IMR-90 (cell line): ENCODE data around the gene ACVR1B. TPM values are rescaled to one million over a fixed set of nuclear protein-coding genes. Genes with fewer than 3 reads are reported as not detected.

Experiments used
- ATAC-seq: fragments of 200-7000 bp; cut with Tn5 transposase; 2 replicates; pipeline ENCODE4 v1.9.1; 2020; ENCODE audit warnings: low read depth, mild to moderate bottlenecking, moderate library complexity
- Bru-seq: library from RNA; stranded (reverse); fragments of 400-500 nt; gene quantifications from one replicate; lab custom pipeline; 2021; lab: Mats Ljungman, UMichigan
- BruChase-seq, 2 experiments: library from RNA; stranded (reverse); fragments of 400-500 nt; gene quantifications; one replicate each; lab custom pipeline; 2021; lab: Mats Ljungman, UMichigan
- BruUV-seq: library from RNA; stranded (reverse); fragments of 400-500 nt; replicated peaks from 2 replicates; lab custom pipeline; 2021; lab: Mats Ljungman, UMichigan
- CTCF ChIA-PET: fragments of 300-600 bp; formaldehyde crosslinking; extraction: SDS; loops from one replicate; lab custom pipeline; 2021; ENCODE audit warnings: antibody characterized with exemption; lab: Yijun Ruan, JAX
- POLR2A ChIA-PET: fragments of 300-600 bp; sonication (Branson Sonifier 250); formaldehyde crosslinking; loops from one replicate; lab custom pipeline; 2022; ENCODE audit warnings: antibody characterized with exemption; ENCODE audit not compliant: unreplicated experiment; lab: Charles Lee
- DNase-seq: peaks from one replicate; pipeline ENCODE4 v3.0.0; 2013
- H2AFZ ChIP-seq: replicated peaks from 2 replicates; pipeline ENCODE3; 2013; ENCODE audit warnings: low read length, mild to moderate bottlenecking; ENCODE audit not compliant: poor library complexity
- H2AK5ac ChIP-seq: 2 replicates; pipeline ENCODE4 v1.6.1; 2013; ENCODE audit warnings: low read depth, low read length, inconsistent platforms
- H2AK9ac ChIP-seq: replicated peaks from 2 replicates; pipeline ENCODE3; 2013; ENCODE audit warnings: mild to moderate bottlenecking, low read depth, low read length, moderate library complexity; ENCODE audit not compliant: poor library complexity
- H2BK120ac ChIP-seq: 2 replicates; pipeline ENCODE4 v1.6.1; 2013; ENCODE audit warnings: low read depth, low read length, inconsistent platforms
- H2BK15ac ChIP-seq: 3 replicates; pipeline ENCODE4 v1.6.1; 2013; ENCODE audit warnings: low read depth, low read length, inconsistent platforms
- H2BK20ac ChIP-seq: 2 replicates; pipeline ENCODE4 v1.6.1; 2013; ENCODE audit warnings: low read depth, mild to moderate bottlenecking, inconsistent platforms, low read length, moderate library complexity
- H2BK5ac ChIP-seq: 2 replicates; pipeline ENCODE4 v1.6.1; 2013; ENCODE audit warnings: mild to moderate bottlenecking, low read depth, low read length, inconsistent platforms; ENCODE audit not compliant: poor library complexity, severe bottlenecking
- H3K14ac ChIP-seq: replicated peaks from 2 replicates; pipeline ENCODE4 v1.6.1; 2013; ENCODE audit warnings: low read depth, low read length, inconsistent platforms
- H3K18ac ChIP-seq: 2 replicates; pipeline ENCODE4 v1.6.1; 2013; ENCODE audit warnings: low read depth, low read length, control low read depth
- H3K23ac ChIP-seq: 2 replicates; pipeline ENCODE4 v1.6.1; 2013; ENCODE audit warnings: low read depth, low read length, inconsistent platforms
- H3K27ac ChIP-seq: 2 replicates; pipeline ENCODE4 v1.5.1; 2013; ENCODE audit warnings: mild to moderate bottlenecking, control low read depth, low read length; ENCODE audit not compliant: insufficient read depth
- H3K27me3 ChIP-seq: 2 replicates; pipeline ENCODE4 v1.6.1; 2013; ENCODE audit warnings: low read length; ENCODE audit not compliant: control insufficient read depth, insufficient read depth
- H3K36me3 ChIP-seq: 2 replicates; pipeline ENCODE4 v1.6.1; 2013; ENCODE audit warnings: low read length, mixed read lengths; ENCODE audit not compliant: control insufficient read depth, insufficient read depth
- H3K4ac ChIP-seq: 2 replicates; pipeline ENCODE4 v1.6.1; 2013; ENCODE audit warnings: low read depth, low read length, inconsistent platforms
- H3K4me1 ChIP-seq: 2 replicates; pipeline ENCODE4 v1.6.1; 2013; ENCODE audit warnings: low read length, mixed read lengths; ENCODE audit not compliant: control insufficient read depth, insufficient read depth
- H3K4me2 ChIP-seq: 2 replicates; pipeline ENCODE4 v1.6.1; 2013; ENCODE audit warnings: low read depth, mild to moderate bottlenecking, control low read depth, low read length, moderate library complexity
- H3K4me3 ChIP-seq: 2 replicates; pipeline ENCODE4 v1.5.1; 2013; ENCODE audit warnings: low read depth, mild to moderate bottlenecking, control low read depth, low read length, moderate library complexity; ENCODE audit not compliant: insufficient read depth
- H3K56ac ChIP-seq: 2 replicates; pipeline ENCODE4 v1.6.1; 2013; ENCODE audit warnings: low read length, inconsistent platforms; ENCODE audit not compliant: insufficient read depth; ENCODE audit errors: extremely low read depth
- H3K79me1 ChIP-seq, 2 experiments: 2 replicates each; pipeline ENCODE4 v1.6.1; 2013; ENCODE audit warnings: low read length in 2 of 2, inconsistent platforms in 1 of 2, low read depth in 1 of 2
- H3K9ac ChIP-seq: 2 replicates; pipeline ENCODE4 v1.6.1; 2013; ENCODE audit warnings: low read depth, low read length, control low read depth
- H3K9me1 ChIP-seq: 2 replicates; pipeline ENCODE4 v1.6.1; 2013; ENCODE audit warnings: low read length, inconsistent platforms; ENCODE audit not compliant: insufficient read depth
- H3K9me3 ChIP-seq: 2 replicates; pipeline ENCODE4 v1.6.1; 2013; ENCODE audit warnings: low read length; ENCODE audit not compliant: control insufficient read depth, insufficient read depth
- H4K20me1 ChIP-seq: 2 replicates; pipeline ENCODE4 v1.6.1; 2013; ENCODE audit warnings: low read length, inconsistent platforms; ENCODE audit not compliant: insufficient read depth
- H4K5ac ChIP-seq: 2 replicates; pipeline ENCODE4 v1.6.1; 2013; ENCODE audit warnings: mild to moderate bottlenecking, low read depth, low read length, control low read depth
- H4K8ac ChIP-seq, 2 experiments: 2 replicates each; pipeline ENCODE4 v1.6.1; 2013; ENCODE audit warnings: low read depth in 2 of 2, low read length in 2 of 2, control low read depth in 1 of 2, inconsistent platforms in 1 of 2
- H4K91ac ChIP-seq: 2 replicates; pipeline ENCODE4 v1.6.1; 2013; ENCODE audit warnings: low read depth, low read length, inconsistent platforms; ENCODE audit not compliant: insufficient read depth
- BHLHE40 ChIP-seq: fragments of 150-350 bp; IDR thresholded peaks from 2 replicates; pipeline ENCODE4 v1.6.1; 2016; ENCODE audit warnings: mild to moderate bottlenecking, low read depth, low read length
- CEBPB ChIP-seq: IDR thresholded peaks from 2 replicates; pipeline ENCODE4 v1.6.1; 2012; ENCODE audit warnings: low read depth, low read length, improper control_type of control experiment
- CHD1 ChIP-seq: IDR thresholded peaks from 2 replicates; pipeline ENCODE4 v1.6.1; 2012; ENCODE audit warnings: low read depth, low read length, improper control_type of control experiment
- CTCF ChIP-seq: conservative IDR thresholded peaks from 2 replicates; pipeline ENCODE4 v1.5.1; 2012; ENCODE audit warnings: mild to moderate bottlenecking, low read depth, low read length, improper control_type of control experiment
- ELK1 ChIP-seq: fragments of 150-350 bp; IDR thresholded peaks from 2 replicates; pipeline ENCODE4 v1.6.1; 2016; ENCODE audit warnings: low read depth, mild to moderate bottlenecking, low read length, moderate library complexity, borderline replicate concordance
- FOS ChIP-seq: fragments of 150-350 bp; IDR thresholded peaks from 2 replicates; pipeline ENCODE4 v1.6.1; 2016; ENCODE audit warnings: low read depth, low read length
- MAZ ChIP-seq: IDR thresholded peaks from 2 replicates; pipeline ENCODE4 v1.6.1; 2012; ENCODE audit warnings: low read depth, mild to moderate bottlenecking, low read length, improper control_type of control experiment, moderate library complexity, borderline replicate concordance
- MXI1 ChIP-seq: IDR thresholded peaks from 2 replicates; pipeline ENCODE4 v1.6.1; 2012; ENCODE audit warnings: low read depth, mild to moderate bottlenecking, low read length, moderate library complexity, borderline replicate concordance
- NFE2L2 ChIP-seq: fragments of 150-350 bp; IDR thresholded peaks from 2 replicates; pipeline ENCODE4 v1.6.1; 2016; ENCODE audit warnings: low read depth, mild to moderate bottlenecking, low read length
- RAD21 ChIP-seq: IDR thresholded peaks from 2 replicates; pipeline ENCODE4 v1.6.1; 2012; ENCODE audit warnings: low read length, improper control_type of control experiment
- RCOR1 ChIP-seq: IDR thresholded peaks from 2 replicates; pipeline ENCODE4 v1.6.1; 2012; ENCODE audit warnings: mild to moderate bottlenecking, low read length, improper control_type of control experiment; ENCODE audit not compliant: insufficient replicate concordance
- RFX5 ChIP-seq: IDR thresholded peaks from 2 replicates; pipeline ENCODE4 v1.8.0; 2012; ENCODE audit warnings: low read depth, mild to moderate bottlenecking, low read length, moderate library complexity
- WGBS, 2 experiments: methylation state at CpG; one replicate each; pipeline versions ENCODE4 v1.1.5 to v1.1.7; 2013; ENCODE audit warnings: missing lambda C conversion rate in 2 of 2; ENCODE audit not compliant: insufficient read length in 1 of 2; ENCODE audit errors: extremely low coverage in 2 of 2; 5-methylcytosine and 5-hydroxymethylcytosine counted together
- dilution Hi-C: fragments of 300-500 bp; cut with HindIII; formaldehyde crosslinking; loops from one replicate; pipeline ENCODE4 v1.14.3; 2018; ENCODE audit warnings: low sequenced_read_pairs; ENCODE audit not compliant: unreplicated experiment
- in situ Hi-C: fragments of 300-500 bp; cut with MboI; formaldehyde crosslinking; loops from 3 replicates; pipeline ENCODE4 v1.14.3; 2019; ENCODE audit warnings: low sequenced_read_pairs, inconsistent platforms, mixed read lengths
- intact Hi-C: fragments of 100-400 bp; cut with micrococcal nuclease; formaldehyde crosslinking; loops from 2 replicates; pipeline ENCODE4 v1.10.0; 2022
- long read RNA-seq: library from polyadenylated mRNA; unstranded; transcript quantifications from one replicate; pipeline ENCODE4 v2.0.0, GENCODE V29; 2021; ENCODE audit not compliant: unreplicated experiment
- polyA plus RNA-seq, 3 experiments: library from polyadenylated mRNA; depleted of rRNA; stranded (reverse); fragments of >200 nt; gene quantifications; 2 replicates each; pipeline ENCODE4 v1.2.3, GENCODE V29; 2012; ENCODE audit warnings: low replicate concordance in 1 of 3
- total RNA-seq: library from RNA; depleted of rRNA; stranded (reverse); fragments of >200 nt; gene quantifications from 2 replicates; pipeline ENCODE4 v1.2.3, GENCODE V29; 2012; rRNA removed

ACVR1B gene
- total RNA-seq (5.7 and 5.8 TPM in 2 replicates), polyA plus RNA-seq (2012; rRNA removed) (12.1 and 13.6 TPM in 2 replicates), Bru-seq, nascent RNA (percentile 79 among the genes with signal in this experiment), BruChase-seq, experiment 1, labeled RNA remaining after a 6-hour chase (percentile 74 among the genes with signal in this experiment), BruChase-seq, experiment 2, labeled RNA remaining after a 2-hour chase (percentile 73 among the genes with signal in this experiment)
- 9.7 and 10.3 TPM in 2 replicates for polyA plus RNA-seq (2012; cell fraction: cytosol; rRNA removed)
- 10.9 and 17.0 TPM in 2 replicates for polyA plus RNA-seq (2012; cell fraction: nucleus; rRNA removed; ENCODE audit: low replicate concordance)
- long read RNA-seq, full-length matches to known transcripts, result 1 of 4 reads
- long read RNA-seq, partial matches to known transcripts, result 1 of 4 reads
- long read RNA-seq, other reads (novel, unspliced or antisense), result 2 of 4 reads

- peak within 1 kb of the TSS; percentile 70 for H4K91ac ChIP-seq
- H3K4ac ChIP-seq, result peak within 1 kb of the TSS; percentile 73
- POLR2A ChIA-PET, result no interaction called here
- H3K9me1 ChIP-seq, result peaks cover 2% of the 10 kb centered on the region; the same call in 1 of the 2 replicates
- H2BK20ac ChIP-seq, result peak within 1 kb of the TSS; percentile 61; the same call in 1 of the 2 replicates
- H3K79me1 ChIP-seq, result peaks cover 35 to 43% of the 10 kb centered on the region in 2 experiments
- H3K4me1 ChIP-seq, result peaks cover 8% of the 10 kb centered on the region
- in situ Hi-C loops, result no loop called here
- peak within 1 kb of the TSS; percentile 96 for H3K23ac ChIP-seq
- H3K27me3 ChIP-seq, result peaks cover 23% of the 10 kb centered on the region
- H4K5ac ChIP-seq, result 0 out of 2 replicates have a peak within 1 kb of the TSS, but pooled peaks have one; percentile 2
- intact Hi-C loops, result no loop called here
- peak within 1 kb of the TSS; percentile 97 for H2AFZ ChIP-seq
- peak within 1 kb of the TSS; percentile 0 for H3K18ac ChIP-seq
- no TSS peak for BruUV-seq
- CTCF ChIA-PET, result interaction anchor here (0.6 kb wide), 1 partner anchor 21 kb away, joined by 3 read pairs; no protein-coding TSS in a partner anchor
- dilution Hi-C loops, result loop anchor here (25.0 kb wide), 1 partner anchor 89 kb away; no protein-coding TSS in a partner anchor
- H3K36me3 ChIP-seq, result no peaks in the 10 kb centered on the region
- DNase-seq (peak; percentile 90), ATAC-seq (peak; percentile 98)
- H3K4me3 ChIP-seq, result peak within 1 kb of the TSS; percentile 55
- peak within 1 kb of the TSS; percentile 67 for H3K27ac ChIP-seq
- peak within 1 kb of the TSS; percentile 95 for H2AK9ac ChIP-seq
- no peak within 1 kb of the TSS for H2BK15ac ChIP-seq
- peak within 1 kb of the TSS; percentile 67 for H2AK5ac ChIP-seq
- no peaks in the 10 kb centered on the region for H3K9me3 ChIP-seq
- peak within 1 kb of the TSS; percentile 29 for H2BK5ac ChIP-seq
- H3K56ac ChIP-seq, result peak within 1 kb of the TSS; percentile 46; the same call in 1 of the 2 replicates
- H4K8ac ChIP-seq, result peak within 1 kb of the TSS; percentile 8 to 87; a peak in 3 of 4 replicates
- 0% methylated on average over 9 of the region's 86 CpGs; no CpG with 5 or more reads in 1 of the 2 experiments for WGBS, 2 experiments
- H3K14ac ChIP-seq, result peak within 1 kb of the TSS; percentile 79
- H4K20me1 ChIP-seq, result peaks cover 28% of the 10 kb centered on the region
- H2BK120ac ChIP-seq, result peak within 1 kb of the TSS; percentile 88
- peak within 1 kb of the TSS; percentile 84 for H3K9ac ChIP-seq
- peak within 1 kb of the TSS; percentile 95 for H3K4me2 ChIP-seq
- TF ChIP-seq ELK1, result no peak
- TF ChIP-seq RAD21, result no peak
- no peak for TF ChIP-seq CTCF
- no peak for TF ChIP-seq FOS
- peak; percentile 73; the same call in 1 of the 2 replicates for TF ChIP-seq MAZ
- TF ChIP-seq BHLHE40, result peak; percentile 94
- no peak for TF ChIP-seq CEBPB
- TF ChIP-seq RFX5, result no peak
- peak; percentile 39; the same call in 1 of the 2 replicates for TF ChIP-seq MXI1
- no peak for TF ChIP-seq NFE2L2
- TF ChIP-seq RCOR1, result no peak
- no peak for TF ChIP-seq CHD1
Observed at GRCh38 chr12:51951199-51951842, at the start of gene ACVR1B. TSS of gene ACVR1B (plus strand) at chr12:51951699. CDS start at chr12:51951744, 45 bp downstream.
